GM10248 (cell line): ENCODE data around the gene PIP5K1B.

Experiments used
- CTCF ChIA-PET: fragments of 300-600 bp; sonication (Branson Sonifier 250); formaldehyde crosslinking; extraction: SDS; loops from one replicate; lab custom pipeline; 2021; ENCODE audit warnings: antibody characterized with exemption; lab: Yijun Ruan, JAX
- POLR2A ChIA-PET: fragments of 350-650 bp; sonication (Branson Sonifier 250); formaldehyde crosslinking; extraction: SDS; loops from one replicate; lab custom pipeline; 2020; ENCODE audit warnings: antibody characterized with exemption; lab: Yijun Ruan, JAX
- DNase-seq: peaks from one replicate; pipeline ENCODE4 v3.0.0; 2012; ENCODE audit errors: extremely low spot score
- CTCF ChIP-seq: IDR thresholded peaks from 2 replicates; pipeline ENCODE4 v1.5.1; 2012; ENCODE audit warnings: mild to moderate bottlenecking, low read depth; ENCODE audit errors: extremely low read depth, missing control alignments, control extremely low read depth

Gene PIP5K1B, protein sequence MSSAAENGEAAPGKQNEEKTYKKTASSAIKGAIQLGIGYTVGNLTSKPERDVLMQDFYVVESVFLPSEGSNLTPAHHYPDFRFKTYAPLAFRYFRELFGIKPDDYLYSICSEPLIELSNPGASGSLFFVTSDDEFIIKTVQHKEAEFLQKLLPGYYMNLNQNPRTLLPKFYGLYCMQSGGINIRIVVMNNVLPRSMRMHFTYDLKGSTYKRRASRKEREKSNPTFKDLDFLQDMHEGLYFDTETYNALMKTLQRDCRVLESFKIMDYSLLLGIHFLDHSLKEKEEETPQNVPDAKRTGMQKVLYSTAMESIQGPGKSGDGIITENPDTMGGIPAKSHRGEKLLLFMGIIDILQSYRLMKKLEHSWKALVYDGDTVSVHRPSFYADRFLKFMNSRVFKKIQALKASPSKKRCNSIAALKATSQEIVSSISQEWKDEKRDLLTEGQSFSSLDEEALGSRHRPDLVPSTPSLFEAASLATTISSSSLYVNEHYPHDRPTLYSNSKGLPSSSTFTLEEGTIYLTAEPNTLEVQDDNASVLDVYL

DNA sequence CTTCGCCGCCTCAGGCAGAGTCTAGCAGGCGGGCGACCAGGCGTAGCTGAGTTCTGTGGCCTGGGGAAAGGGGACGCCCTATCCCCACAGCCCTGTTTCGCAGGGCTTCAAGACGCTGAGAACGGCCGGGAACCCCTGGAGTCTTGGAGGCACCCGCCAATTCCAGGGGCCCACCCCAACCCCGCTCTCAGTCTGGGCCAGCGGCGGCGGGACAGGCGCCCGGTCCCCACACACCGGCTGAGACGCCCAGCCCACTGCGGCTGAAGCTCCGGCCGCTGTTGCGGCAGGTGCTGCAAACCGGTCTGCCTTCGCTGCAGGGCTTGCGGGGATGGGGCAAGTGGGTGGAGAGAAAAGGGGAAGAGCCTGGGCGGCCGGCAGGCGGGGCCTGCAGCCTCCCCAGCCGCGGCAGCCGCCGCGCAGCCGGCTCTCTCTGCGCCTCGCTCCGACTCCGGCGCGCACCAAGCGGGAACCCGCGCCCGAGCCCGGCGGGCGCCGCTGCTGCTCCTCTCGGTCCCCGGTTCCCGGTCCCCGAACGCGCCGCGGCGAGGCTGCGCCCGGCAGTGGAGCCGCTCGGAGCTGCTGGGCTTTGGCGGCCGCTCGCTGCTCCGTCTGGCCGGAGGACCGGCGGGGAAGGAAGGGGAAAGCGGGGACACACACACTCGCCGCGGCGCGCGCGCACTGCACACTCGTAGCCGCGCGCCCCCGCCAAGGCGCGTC is at the start of gene PIP5K1B:
Gene PIP5K1B (plus strand): TSS at position 427 of the 717 bp plus-strand sequence. CDS start 117,375 bp downstream, outside the sequence.
- CTCF ChIA-PET: interaction anchor here (1.0 to 4.7 kb wide), 11 partner anchors 8 to 294 kb away, joined by 3 to 17 read pairs (median 5); no protein-coding TSS in a partner anchor
- DNase-seq: peak; percentile 91
- no peak for TF ChIP-seq CTCF
- POLR2A ChIA-PET: interaction anchor here (0.5 to 0.9 kb wide), 2 partner anchors 44 to 125 kb away, joined by 3 read pairs; no protein-coding TSS in a partner anchor

DNA sequence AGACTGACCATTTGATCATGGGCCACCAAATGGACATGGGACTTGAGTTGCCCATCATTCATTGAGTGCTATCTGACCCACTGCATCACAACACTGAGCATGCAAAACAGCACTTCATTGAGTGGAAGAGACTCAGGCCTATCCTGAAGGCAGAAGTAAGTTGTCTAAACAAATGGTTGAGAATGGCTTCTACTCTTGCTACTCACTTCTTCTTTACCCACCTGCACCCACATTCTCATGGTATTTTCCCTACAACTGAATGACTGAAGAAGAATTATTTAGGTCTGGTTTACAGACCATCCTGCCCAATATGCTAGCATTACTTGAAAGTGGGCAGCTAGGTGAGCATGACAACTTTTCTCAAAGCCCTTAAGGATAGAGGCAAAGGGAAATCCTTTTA is 41.0 kb upstream of the PIP5K1B start:
- ChIA-PET POLR2A (no interaction called here), CTCF (no interaction called here)
- no peak for DNase-seq
- TF ChIP-seq CTCF: no peak

- ChIA-PET POLR2A (no interaction called here), CTCF (interaction anchor here (0.9 to 1.5 kb wide), 7 partner anchors 10 to 281 kb away, joined by 3 to 5 read pairs (median 3); no protein-coding TSS in a partner anchor)
- no peak for TF ChIP-seq CTCF
- peak; percentile 24 for DNase-seq
Measured at GRCh38 chr9:68668127-68668526, 36.9 kb upstream of the PIP5K1B start.

DNA sequence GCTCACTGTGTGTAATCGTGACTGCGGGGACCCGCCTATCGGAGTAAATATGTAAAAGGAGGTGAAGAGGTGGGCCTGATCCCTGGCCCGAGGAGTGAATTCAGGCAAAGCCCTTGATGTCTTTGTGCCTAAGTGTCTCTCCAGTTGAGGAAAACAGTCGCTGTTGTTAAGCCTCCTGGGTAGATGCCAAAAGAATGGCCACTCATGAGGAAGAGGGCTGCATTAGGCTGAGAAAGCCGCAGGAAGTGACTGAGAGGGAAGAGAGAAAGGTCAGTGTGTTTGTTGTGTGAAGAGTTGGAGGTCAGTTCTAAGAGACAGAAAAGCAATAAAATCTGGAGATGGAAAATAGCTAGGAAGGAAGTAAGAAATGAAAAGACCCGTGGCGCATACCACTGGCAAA is 35.8 kb upstream of the PIP5K1B start:
- no peak for TF ChIP-seq CTCF
- ChIA-PET CTCF (interaction anchor here (2.3 to 9.6 kb wide), 2 partner anchors 16 to 22 kb away, joined by 7 to 128 read pairs; no protein-coding TSS in a partner anchor), POLR2A (no interaction called here)
- DNase-seq: no peak

DNA sequence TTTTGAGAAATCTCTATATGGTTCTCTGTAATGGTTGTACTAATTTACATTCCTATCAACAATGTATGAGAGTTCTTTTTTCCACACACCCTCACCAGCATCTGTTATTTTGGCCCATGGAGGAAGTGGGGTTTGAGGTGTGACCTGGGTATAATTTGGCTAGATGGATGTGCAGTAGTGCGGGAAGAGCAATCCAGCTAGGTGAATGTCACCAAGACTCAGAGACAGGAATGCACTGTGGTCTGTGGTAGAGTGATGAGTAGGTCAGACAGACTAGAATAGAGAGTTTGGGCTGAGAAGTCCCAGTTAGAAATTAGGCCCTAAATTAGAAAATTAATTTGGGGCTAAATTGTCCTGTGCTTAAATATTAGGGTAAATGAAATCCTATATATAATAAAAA is 32.8 kb upstream of the PIP5K1B start:
- DNase-seq: no peak
- POLR2A ChIA-PET: no interaction called here
- TF ChIP-seq CTCF: no peak
- CTCF ChIA-PET: interaction anchor here (1.1 to 9.6 kb wide), 5 partner anchors 13 to 92 kb away, joined by 3 to 128 read pairs (median 4); no protein-coding TSS in a partner anchor

GRCh38 chr9:68672625-68673024 is 32.4 kb upstream of the PIP5K1B start:
- no peak for DNase-seq
- ChIA-PET POLR2A (no interaction called here), CTCF (interaction anchor here (1.4 to 9.6 kb wide), 5 partner anchors 12 to 105 kb away, joined by 3 to 128 read pairs (median 5); no protein-coding TSS in a partner anchor)
- TF ChIP-seq CTCF: no peak
